H1 (cell line): ENCODE results near the gene SRI. TPM values are rescaled to one million over a fixed set of nuclear protein-coding genes. Genes with fewer than 3 reads are reported as not detected.

Source experiments
- CTCF ChIA-PET: fragments of 300-600 bp; sonication (Branson Sonifier 250); formaldehyde crosslinking; loops from one replicate; lab custom pipeline; 2021; ENCODE audit not compliant: partially characterized antibody; lab: Charles Lee
- POLR2A ChIA-PET: fragments of 300-600 bp; sonication (Branson Sonifier 250); formaldehyde crosslinking; loops from one replicate; lab custom pipeline; 2021; ENCODE audit warnings: inconsistent platforms; ENCODE audit not compliant: partially characterized antibody; lab: Charles Lee
- DNase-seq, 2 experiments: peaks; one replicate each; pipeline versions ENCODE4 v3.0.0 to v3.0.0-alpha.2; 2010 to 2022; ENCODE audit warnings: low spot score in 2 of 2, low read depth in 1 of 2, mixed read lengths in 1 of 2
- FAIRE-seq: peaks from 2 replicates; lab custom pipeline; 2011; peaks lifted over from hg19 to GRCh38; lab: Jason Lieb, UNC
- H2AFZ ChIP-seq: 2 replicates; pipeline ENCODE4 v1.8.1; 2012; ENCODE audit warnings: low read length, inconsistent platforms
- H2AK5ac ChIP-seq: 2 replicates; pipeline ENCODE4 v1.6.1; 2013; ENCODE audit warnings: low read depth, low read length
- H2BK120ac ChIP-seq: replicated peaks from 2 replicates; pipeline ENCODE3; 2013; ENCODE audit warnings: low read depth, low read length, inconsistent platforms
- H2BK12ac ChIP-seq: 2 replicates; pipeline ENCODE4 v1.6.1; 2013; ENCODE audit warnings: low read depth, low read length
- H2BK15ac ChIP-seq: 2 replicates; pipeline ENCODE4 v1.6.1; 2013; ENCODE audit warnings: low read length
- H2BK20ac ChIP-seq: 2 replicates; pipeline ENCODE4 v1.6.1; 2013; ENCODE audit warnings: low read length
- H2BK5ac ChIP-seq: 2 replicates; pipeline ENCODE4 v1.6.1; 2013; ENCODE audit warnings: low read depth, low read length
- H3K14ac ChIP-seq: 2 replicates; pipeline ENCODE4 v1.6.1; 2013; ENCODE audit warnings: inconsistent platforms; ENCODE audit not compliant: insufficient read length
- H3K18ac ChIP-seq: 2 replicates; pipeline ENCODE4 v1.6.1; 2013; ENCODE audit warnings: low read length; ENCODE audit errors: extremely low read depth
- H3K23ac ChIP-seq: 2 replicates; pipeline ENCODE4 v1.6.1; 2013; ENCODE audit warnings: inconsistent platforms; ENCODE audit not compliant: insufficient read length
- H3K23me2 ChIP-seq: 2 replicates; pipeline ENCODE4 v1.6.1; 2013; ENCODE audit warnings: low read depth, low read length
- H3K27ac ChIP-seq: 2 replicates; pipeline ENCODE4 v1.6.1; 2011; ENCODE audit warnings: low read depth, low read length, inconsistent platforms
- H3K27me3 ChIP-seq, 4 experiments: replicated peaks in 1 of 4; 1 replicate in 1 of 4; 2 replicates in 3 of 4; pipeline versions ENCODE4 v1.6.1 to v1.8.1; 2011 to 2013; ENCODE audit warnings: low read length in 3 of 4, mild to moderate bottlenecking in 3 of 4, inconsistent platforms in 2 of 4, mixed read lengths in 2 of 4, moderate library complexity in 1 of 4; ENCODE audit not compliant: control insufficient read depth in 3 of 4, insufficient read depth in 3 of 4; ENCODE audit errors: extremely low read depth in 1 of 4
- H3K36me3 ChIP-seq, 4 experiments: 2 replicates each; pipeline versions ENCODE4 v1.6.1 to v1.8.1; 2011 to 2013; ENCODE audit warnings: mild to moderate bottlenecking in 4 of 4, low read length in 3 of 4, moderate library complexity in 2 of 4, control low read depth in 1 of 4, inconsistent platforms in 1 of 4; ENCODE audit not compliant: insufficient read depth in 4 of 4, control insufficient read depth in 2 of 4
- H3K4ac ChIP-seq: replicated peaks from 2 replicates; pipeline ENCODE3; 2013; ENCODE audit warnings: low read length, low read depth, mixed read lengths, inconsistent platforms; ENCODE audit not compliant: insufficient read length
- H3K4me1 ChIP-seq, 4 experiments: replicated peaks in 1 of 4; 1 replicate in 1 of 4; 2 replicates in 3 of 4; pipeline versions ENCODE4 v1.6.1 to v1.8.1; 2011 to 2013; ENCODE audit warnings: low read length in 3 of 4, inconsistent platforms in 2 of 4, mixed read lengths in 1 of 4; ENCODE audit not compliant: insufficient read depth in 4 of 4, control insufficient read depth in 3 of 4
- H3K4me2 ChIP-seq, 2 experiments: 2 replicates each; pipeline versions ENCODE4 v1.6.1 to v1.8.1; 2011 to 2013; ENCODE audit warnings: low read depth in 2 of 2, low read length in 2 of 2, control low read depth in 1 of 2, inconsistent platforms in 1 of 2, mild to moderate bottlenecking in 1 of 2; ENCODE audit not compliant: insufficient read depth in 1 of 2
- H3K4me3 ChIP-seq, 4 experiments: fragments of 200-600, 300-600 bp in 1 of 4; sonication (generic), shearing (Covaris generic), sonication (Bioruptor Twin) in 1 of 4; 2 replicates each; pipeline versions ENCODE4 v1.5.1 to v1.8.1; 2011 to 2016; ENCODE audit warnings: low read length in 4 of 4, low read depth in 3 of 4, control low read depth in 2 of 4, inconsistent platforms in 2 of 4, mild to moderate bottlenecking in 2 of 4, mixed read lengths in 1 of 4, moderate library complexity in 1 of 4; ENCODE audit not compliant: insufficient read depth in 2 of 4; ENCODE audit errors: extremely low read depth in 1 of 4
- H3K56ac ChIP-seq: replicated peaks from 2 replicates; pipeline ENCODE3; 2013; ENCODE audit warnings: low read depth, mild to moderate bottlenecking, mixed read lengths, low read length, inconsistent platforms; ENCODE audit not compliant: insufficient read length
- H3K79me1 ChIP-seq: 2 replicates; pipeline ENCODE4 v1.6.1; 2013; ENCODE audit warnings: low read depth, low read length, control low read depth
- H3K79me2 ChIP-seq, 2 experiments: 2 replicates each; pipeline versions ENCODE4 v1.6.1 to v1.8.1; 2012 to 2013; ENCODE audit warnings: low read length in 2 of 2, mild to moderate bottlenecking in 2 of 2, inconsistent platforms in 1 of 2; ENCODE audit not compliant: insufficient read depth in 2 of 2, control insufficient read depth in 1 of 2
- H3K9ac ChIP-seq, 4 experiments: replicated peaks in 1 of 4; 1 replicate in 1 of 4; 2 replicates in 3 of 4; pipeline versions ENCODE4 v1.6.1 to v1.8.1; 2011 to 2013; ENCODE audit warnings: low read depth in 3 of 4, low read length in 3 of 4, control low read depth in 2 of 4, mild to moderate bottlenecking in 2 of 4, moderate library complexity in 2 of 4, inconsistent platforms in 1 of 4; ENCODE audit errors: extremely low read depth in 1 of 4
- H3K9me3 ChIP-seq, 2 experiments: 2 replicates each; pipeline versions ENCODE4 v1.6.1 to v1.8.1; 2012 to 2013; ENCODE audit warnings: mild to moderate bottlenecking in 2 of 2, moderate library complexity in 2 of 2, control low read depth in 1 of 2, inconsistent platforms in 1 of 2, low read depth in 1 of 2, low read length in 1 of 2, mixed read lengths in 1 of 2; ENCODE audit not compliant: insufficient read depth in 2 of 2
- H4K20me1 ChIP-seq, 2 experiments: replicated peaks in 1 of 2; 2 replicates each; pipeline versions ENCODE3 to v1.8.1; 2011 to 2013; ENCODE audit warnings: inconsistent platforms in 2 of 2, low read length in 2 of 2, mild to moderate bottlenecking in 1 of 2; ENCODE audit not compliant: insufficient read depth in 2 of 2, control insufficient read depth in 1 of 2
- H4K5ac ChIP-seq: 2 replicates; pipeline ENCODE4 v1.6.1; 2013; ENCODE audit warnings: low read length, low read depth, mixed read lengths, inconsistent platforms; ENCODE audit not compliant: insufficient read length
- H4K8ac ChIP-seq: 2 replicates; pipeline ENCODE4 v1.8.0; 2013; ENCODE audit warnings: mild to moderate bottlenecking, moderate library complexity, low read length, inconsistent platforms; ENCODE audit not compliant: insufficient read depth; ENCODE audit errors: extremely low read depth
- H4K91ac ChIP-seq: replicated peaks from 2 replicates; pipeline ENCODE3; 2013; ENCODE audit warnings: low read length, mixed read lengths, inconsistent platforms; ENCODE audit not compliant: insufficient read length
- CHD2 ChIP-seq: IDR thresholded peaks from 2 replicates; pipeline ENCODE4 v1.6.1; 2012; ENCODE audit warnings: low read length, improper control_type of control experiment
- NRF1 ChIP-seq: IDR thresholded peaks from 2 replicates; pipeline ENCODE4 v1.6.1; 2011; ENCODE audit warnings: mild to moderate bottlenecking, low read depth, low read length, improper control_type of control experiment
- POU5F1 ChIP-seq: IDR thresholded peaks from 2 replicates; pipeline ENCODE4 v1.6.1; 2011; ENCODE audit warnings: low read depth, mild to moderate bottlenecking, low read length, moderate library complexity
- RFX5 ChIP-seq: IDR thresholded peaks from 2 replicates; pipeline ENCODE4 v1.6.1; 2011; ENCODE audit warnings: low read depth, low read length, improper control_type of control experiment, borderline replicate concordance
- WGBS, 2 experiments: shearing (Covaris generic) in 1 of 2; methylation state at CpG; one replicate each; pipeline versions ENCODE4 v1.1.6 to v1.1.7; 2013 to 2015; ENCODE audit warnings: low lambda C conversion rate in 2 of 2, mixed read lengths in 2 of 2, inconsistent platforms in 1 of 2, low coverage in 1 of 2, missing lambda C conversion rate in 1 of 2; ENCODE audit not compliant: insufficient replicate concordance in 2 of 2, insufficient coverage in 1 of 2, insufficient read length in 1 of 2; ENCODE audit errors: extremely low coverage in 1 of 2, missing lambda C conversion rate in 1 of 2; 5-methylcytosine and 5-hydroxymethylcytosine counted together
- polyA plus RNA-seq, 7 experiments: library from polyadenylated mRNA; depleted of rRNA in 3 of 7; stranded (reverse) in 5 of 7; unstranded in 2 of 7; fragments of >200 nt in 5 of 7; fragments of 200-250 nt in 2 of 7; gene quantifications; 1 replicate in 5 of 7; 2 replicates in 1 of 7; 4 replicates in 1 of 7; pipeline versions ENCODE4 v1.2.1 to v1.2.3, GENCODE V29; 2011 to 2013; ENCODE audit warnings: missing spikeins in 2 of 7, mixed read lengths in 2 of 7
- total RNA-seq: library from RNA; stranded (reverse); fragmentation: NEBNext Ultra II Directional; extraction: Animal tissue kit (Norgen Biotek cat#: 25700); gene quantifications from 2 replicates; pipeline ENCODE4 v1.2.1, GENCODE V29; 2021
- TF ChIP-seq, protein P1 (sequence below), 3 experiments: IDR thresholded peaks; 1 replicate in 2 of 3; 2 replicates in 1 of 3; pipeline versions ENCODE4 v1.5.1 to v1.6.1; 2011; ENCODE audit warnings: low read length in 3 of 3, mild to moderate bottlenecking in 3 of 3, inconsistent platforms in 2 of 3, low read depth in 1 of 3, moderate library complexity in 1 of 3; ENCODE audit not compliant: insufficient read depth in 1 of 3; ENCODE audit errors: control extremely low read depth in 1 of 3

The SRI gene
- total and polyA plus RNA-seq, 2 of the 8 experiments (the other 6 are each of a cell fraction or from before 2014, with no cell fraction given) = 118 to 170 TPM

DNA sequence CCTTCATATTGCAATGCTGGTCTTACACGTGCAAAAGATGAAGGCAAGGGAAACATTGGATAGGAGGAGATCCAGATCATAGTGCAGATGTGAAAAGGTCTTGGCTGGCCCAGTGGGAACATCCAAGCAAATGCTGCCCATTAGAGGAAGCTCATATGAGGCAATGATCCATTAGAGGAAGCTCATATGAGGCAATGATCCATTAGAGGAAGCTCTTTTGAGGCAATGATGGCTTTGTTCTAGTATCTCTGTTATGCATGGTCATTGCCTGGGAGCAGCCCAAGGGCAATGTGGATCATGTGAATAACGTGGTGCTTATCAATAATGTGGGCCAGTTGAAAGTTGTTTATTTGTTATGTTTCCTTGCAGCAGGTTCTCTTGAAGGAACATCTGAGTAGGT lies 49.0 kb upstream of the SRI start:
- DNase-seq (no peak), FAIRE-seq (no peak)
- H3K56ac ChIP-seq = no peak overlapping the region
- H2AK5ac ChIP-seq = no peak overlapping the region
- WGBS, 2 experiments = 90% methylated on average over 2 of the region's 2 CpGs; no CpG with 5 or more reads in 1 of the 2 experiments
- no peaks in the 10 kb centered on the region for H3K4me1 ChIP-seq
- no peak overlapping the region for H3K9ac ChIP-seq
- no peak overlapping the region for H2AFZ ChIP-seq
- no peak overlapping the region for H3K14ac ChIP-seq
- no peak overlapping the region for H4K91ac ChIP-seq
- no peaks in the 10 kb centered on the region for H3K36me3 ChIP-seq
- H3K18ac ChIP-seq = no peak overlapping the region
- no peaks in the 10 kb centered on the region for H4K20me1 ChIP-seq
- H3K79me1 ChIP-seq = no peaks in the 10 kb centered on the region
- no peak overlapping the region for H3K4ac ChIP-seq
- H4K8ac ChIP-seq = no peak overlapping the region
- H2BK20ac ChIP-seq = no peak overlapping the region
- H3K23me2 ChIP-seq = no peaks in the 10 kb centered on the region; the same call in 1 of the 2 replicates
- no peaks in the 10 kb centered on the region for H3K79me2 ChIP-seq
- no peak overlapping the region for H2BK12ac ChIP-seq
- TF ChIP-seq NRF1 = no peak
- no peak for TF ChIP-seq CHD2
- TF ChIP-seq, protein P1, sequence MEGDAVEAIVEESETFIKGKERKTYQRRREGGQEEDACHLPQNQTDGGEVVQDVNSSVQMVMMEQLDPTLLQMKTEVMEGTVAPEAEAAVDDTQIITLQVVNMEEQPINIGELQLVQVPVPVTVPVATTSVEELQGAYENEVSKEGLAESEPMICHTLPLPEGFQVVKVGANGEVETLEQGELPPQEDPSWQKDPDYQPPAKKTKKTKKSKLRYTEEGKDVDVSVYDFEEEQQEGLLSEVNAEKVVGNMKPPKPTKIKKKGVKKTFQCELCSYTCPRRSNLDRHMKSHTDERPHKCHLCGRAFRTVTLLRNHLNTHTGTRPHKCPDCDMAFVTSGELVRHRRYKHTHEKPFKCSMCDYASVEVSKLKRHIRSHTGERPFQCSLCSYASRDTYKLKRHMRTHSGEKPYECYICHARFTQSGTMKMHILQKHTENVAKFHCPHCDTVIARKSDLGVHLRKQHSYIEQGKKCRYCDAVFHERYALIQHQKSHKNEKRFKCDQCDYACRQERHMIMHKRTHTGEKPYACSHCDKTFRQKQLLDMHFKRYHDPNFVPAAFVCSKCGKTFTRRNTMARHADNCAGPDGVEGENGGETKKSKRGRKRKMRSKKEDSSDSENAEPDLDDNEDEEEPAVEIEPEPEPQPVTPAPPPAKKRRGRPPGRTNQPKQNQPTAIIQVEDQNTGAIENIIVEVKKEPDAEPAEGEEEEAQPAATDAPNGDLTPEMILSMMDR (IDR thresholded peaks at IDR 0.05; ENCODE audit: control extremely low read depth in 1 of 3, insufficient read depth in 1 of 3, low read depth in 1 of 3, low read length in 3 of 3) = no peak
- TF ChIP-seq RFX5 = no peak
- TF ChIP-seq POU5F1 = no peak
- H3K4me3 ChIP-seq = no peak overlapping the region
- H3K27me3 ChIP-seq = peaks cover 0 to 1% (median 0%) of the 10 kb centered on the region in 4 experiments; a peak in 1 of 7 replicates
- H3K23ac ChIP-seq = no peak overlapping the region
- no peak overlapping the region for H3K27ac ChIP-seq
- no peak overlapping the region for H3K4me2 ChIP-seq
- no peak overlapping the region for H4K5ac ChIP-seq
- H2BK5ac ChIP-seq = no peak overlapping the region
- H3K9me3 ChIP-seq = no peaks in the 10 kb centered on the region
- H2BK15ac ChIP-seq = no peak overlapping the region
- H2BK120ac ChIP-seq = no peak overlapping the region
- CTCF ChIA-PET = no interaction called here
- POLR2A ChIA-PET = no interaction called here
